ENCODE data around the gene SLC13A3.

The SLC13A3 gene

GRCh38 chr20:46657618-46658017, 6.4 kb upstream of the SLC13A3 start:
- no peak overlapping the region for H3K27ac Mint-ChIP-seq
- DNase-seq (no peak), ATAC-seq (replicated peaks) (no peak)
- H3K9me3 Mint-ChIP-seq = no peaks in the 10 kb centered on the region
- peaks cover 10 to 12% of the 10 kb centered on the region in 2 donors for H3K27me3 Mint-ChIP-seq
- H3K4me3 Mint-ChIP-seq = no peak overlapping the region
- H3K36me3 Mint-ChIP-seq (ENCODE audit: insufficient read depth) = peaks cover 2% of the 10 kb centered on the region
- H3K4me1 Mint-ChIP-seq (ENCODE audit: low read depth in 2 of 2) = no peaks in the 10 kb centered on the region

- ATAC-seq (replicated peaks) (no peak), DNase-seq (no peak)
- Mint-ChIP-seq H3K4me3 (no peak overlapping the region), H3K27me3 (peaks cover 11 to 14% of the 10 kb centered on the region in 2 donors), H3K4me1 (ENCODE audit: low read depth in 2 of 2) (no peaks in the 10 kb centered on the region), H3K27ac (no peak overlapping the region), H3K9me3 (no peaks in the 10 kb centered on the region), H3K36me3 (ENCODE audit: insufficient read depth) (peaks cover 2% of the 10 kb centered on the region)
Observed at GRCh38 chr20:46657137-46657536, 5.9 kb upstream of the SLC13A3 start.

- Mint-ChIP-seq H3K36me3 (ENCODE audit: insufficient read depth) (no peaks in the 10 kb centered on the region), H3K4me1 (ENCODE audit: low read depth in 2 of 2) (peaks cover 0 to 3% of the 10 kb centered on the region in 2 donors), H3K27me3 (peaks cover 32 to 56% of the 10 kb centered on the region in 2 donors), H3K9me3 (no peaks in the 10 kb centered on the region), H3K4me3 (no peak overlapping the region), H3K27ac (no peak overlapping the region)
- ATAC-seq (replicated peaks) = no peak
- no peak for DNase-seq
Observed at GRCh38 chr20:46652699-46653098, 1.4 kb upstream of the SLC13A3 start.

- Mint-ChIP-seq H3K4me1 (ENCODE audit: low read depth in 2 of 2) (peaks cover 0 to 3% of the 10 kb centered on the region in 2 donors), H3K36me3 (ENCODE audit: insufficient read depth) (no peaks in the 10 kb centered on the region), H3K9me3 (no peaks in the 10 kb centered on the region), H3K27me3 (peaks cover 32 to 64% of the 10 kb centered on the region in 2 donors), H3K27ac (no peak overlapping the region), H3K4me3 (no peak overlapping the region)
- DNase-seq = no peak
- ATAC-seq (replicated peaks) = no peak
Observed at GRCh38 chr20:46650575-46651090, 626 bp downstream of the SLC13A3 start.

- Mint-ChIP-seq H3K4me1 (ENCODE audit: low read depth in 2 of 2) (peaks cover 0 to 3% of the 10 kb centered on the region in 2 donors), H3K27ac (no peak overlapping the region), H3K36me3 (ENCODE audit: insufficient read depth) (no peaks in the 10 kb centered on the region), H3K4me3 (no peak overlapping the region), H3K9me3 (no peaks in the 10 kb centered on the region), H3K27me3 (peaks cover 32 to 64% of the 10 kb centered on the region in 2 donors)
- ATAC-seq (replicated peaks) (no peak), DNase-seq (no peak)
Observed at GRCh38 chr20:46649965-46650542, 1.2 kb downstream of the SLC13A3 start.

GRCh38 chr20:46649650-46649949, 1.7 kb downstream of the SLC13A3 start:
- DNase-seq (no peak), ATAC-seq (replicated peaks) (no peak)
- Mint-ChIP-seq H3K9me3 (no peaks in the 10 kb centered on the region), H3K27me3 (peaks cover 32 to 64% of the 10 kb centered on the region in 2 donors), H3K4me1 (ENCODE audit: low read depth in 2 of 2) (peaks cover 0 to 3% of the 10 kb centered on the region in 2 donors), H3K36me3 (ENCODE audit: insufficient read depth) (no peaks in the 10 kb centered on the region), H3K4me3 (no peak overlapping the region), H3K27ac (no peak overlapping the region)

- H3K36me3 Mint-ChIP-seq (ENCODE audit: insufficient read depth) = no peaks in the 10 kb centered on the region
- ATAC-seq (replicated peaks) (no peak), DNase-seq (no peak)
- no peak overlapping the region for H3K4me3 Mint-ChIP-seq
- H3K27ac Mint-ChIP-seq = no peak overlapping the region
- peaks cover 32 to 64% of the 10 kb centered on the region in 2 donors for H3K27me3 Mint-ChIP-seq
- H3K9me3 Mint-ChIP-seq = no peaks in the 10 kb centered on the region
- peaks cover 0 to 3% of the 10 kb centered on the region in 2 donors for H3K4me1 Mint-ChIP-seq (ENCODE audit: low read depth in 2 of 2)
Observed at GRCh38 chr20:46648903-46649649, 2.2 kb downstream of the SLC13A3 start.

GRCh38 chr20:46647469-46647868, 3.8 kb downstream of the SLC13A3 start:
- peaks cover 33 to 56% of the 10 kb centered on the region in 2 donors for H3K27me3 Mint-ChIP-seq
- no peaks in the 10 kb centered on the region for H3K9me3 Mint-ChIP-seq
- no peak for DNase-seq

GRCh38 chr20:46646659-46647380, 4.4 kb downstream of the SLC13A3 start:
- H3K9me3 Mint-ChIP-seq = no peaks in the 10 kb centered on the region
- H3K27me3 Mint-ChIP-seq = peaks cover 37 to 58% of the 10 kb centered on the region in 2 donors
- H3K27ac Mint-ChIP-seq = no peak overlapping the region
- no peak overlapping the region for H3K4me3 Mint-ChIP-seq
- DNase-seq (no peak), ATAC-seq (replicated peaks) (no peak)
- H3K36me3 Mint-ChIP-seq (ENCODE audit: insufficient read depth) = no peaks in the 10 kb centered on the region
- peaks cover 0 to 3% of the 10 kb centered on the region in 2 donors for H3K4me1 Mint-ChIP-seq (ENCODE audit: low read depth in 2 of 2)

More at GRCh38 chr20:46647469-46647868, 3.8 kb downstream of the SLC13A3 start:
- no peak overlapping the region for H3K27ac Mint-ChIP-seq
- H3K36me3 Mint-ChIP-seq (ENCODE audit: insufficient read depth) = no peaks in the 10 kb centered on the region
- H3K4me1 Mint-ChIP-seq (ENCODE audit: low read depth in 2 of 2) = peaks cover 0 to 3% of the 10 kb centered on the region in 2 donors
- no peak overlapping the region for H3K4me3 Mint-ChIP-seq
- ATAC-seq (replicated peaks) = no peak

- H3K27ac Mint-ChIP-seq = no peak overlapping the region
- no peak overlapping the region for H3K4me3 Mint-ChIP-seq
- H3K36me3 Mint-ChIP-seq (ENCODE audit: insufficient read depth) = no peaks in the 10 kb centered on the region
- no peak for ATAC-seq (replicated peaks)
- no peaks in the 10 kb centered on the region for H3K9me3 Mint-ChIP-seq
- H3K27me3 Mint-ChIP-seq = peaks cover 38 to 58% of the 10 kb centered on the region in 2 donors
- DNase-seq = no peak
- peaks cover 0 to 3% of the 10 kb centered on the region in 2 donors for H3K4me1 Mint-ChIP-seq (ENCODE audit: low read depth in 2 of 2)
Observed at GRCh38 chr20:46646122-46646521, 5.1 kb downstream of the SLC13A3 start.

GRCh38 chr20:46644733-46645132, 6.5 kb downstream of the SLC13A3 start:
- H3K36me3 Mint-ChIP-seq (ENCODE audit: insufficient read depth) = no peaks in the 10 kb centered on the region
- peaks cover 25 to 58% of the 10 kb centered on the region in 2 donors for H3K27me3 Mint-ChIP-seq
- H3K4me1 Mint-ChIP-seq (ENCODE audit: low read depth in 2 of 2) = no peaks in the 10 kb centered on the region
- no peak for DNase-seq
- H3K4me3 Mint-ChIP-seq = no peak overlapping the region
- no peak for ATAC-seq (replicated peaks)
- no peaks in the 10 kb centered on the region for H3K9me3 Mint-ChIP-seq
- no peak overlapping the region for H3K27ac Mint-ChIP-seq

- Mint-ChIP-seq H3K4me1 (ENCODE audit: low read depth in 2 of 2) (no peaks in the 10 kb centered on the region), H3K27me3 (peaks cover 19 to 58% of the 10 kb centered on the region in 2 donors), H3K27ac (no peak overlapping the region), H3K9me3 (no peaks in the 10 kb centered on the region), H3K36me3 (ENCODE audit: insufficient read depth) (no peaks in the 10 kb centered on the region), H3K4me3 (no peak overlapping the region)
- no peak for ATAC-seq (replicated peaks)
- no peak for DNase-seq
Observed at GRCh38 chr20:46644160-46644559, 7.1 kb downstream of the SLC13A3 start.

GRCh38 chr20:46642969-46643343, 8.3 kb downstream of the SLC13A3 start:
- ATAC-seq (replicated peaks) (no peak), DNase-seq (no peak)
- Mint-ChIP-seq H3K9me3 (no peaks in the 10 kb centered on the region), H3K4me3 (no peak overlapping the region), H3K27me3 (peaks cover 18 to 61% of the 10 kb centered on the region in 2 donors), H3K36me3 (ENCODE audit: insufficient read depth) (no peaks in the 10 kb centered on the region), H3K4me1 (ENCODE audit: low read depth in 2 of 2) (no peaks in the 10 kb centered on the region), H3K27ac (no peak overlapping the region)
